NOMO-1 treated with DMSO at 0.1 percent for 48 hours (cell line): Measurements from ENCODE around the gene ANTXR1.
A peak's percentile ranks its signal among the peaks of the same experiment; 100 is the strongest.

Experiments
- DNase-seq: peaks from one replicate; lab custom pipeline; 2025; ENCODE audit not compliant: unreplicated experiment; lab: John Stamatoyannopoulos, UW

The ANTXR1 gene

GRCh38 chr2:69096326-69097095 is 83.5 kb downstream of the ANTXR1 start:
- DNase-seq, result no peak

- DNase-seq, result no peak
Observed at GRCh38 chr2:69097148-69097610, 84.2 kb downstream of the ANTXR1 start.

- no peak for DNase-seq
Observed at GRCh38 chr2:69097891-69098655, 85.1 kb downstream of the ANTXR1 start.

GRCh38 chr2:69099541-69099940 is 86.6 kb downstream of the ANTXR1 start:
- DNase-seq, result no peak

- no peak for DNase-seq
Observed at GRCh38 chr2:69100220-69100723, 87.3 kb downstream of the ANTXR1 start.

GRCh38 chr2:69102041-69102593 is 89.1 kb downstream of the ANTXR1 start:
- DNase-seq, result no peak

GRCh38 chr2:69103419-69103818 is 90.4 kb downstream of the ANTXR1 start:
- no peak for DNase-seq

GRCh38 chr2:69104261-69104660 is 91.3 kb downstream of the ANTXR1 start:
- no peak for DNase-seq

GRCh38 chr2:69109255-69109654 is 96.3 kb downstream of the ANTXR1 start:
- no peak for DNase-seq

- no peak for DNase-seq
Observed at GRCh38 chr2:69111076-69111475, 98.1 kb downstream of the ANTXR1 start.

GRCh38 chr2:69113627-69114026 is 100.6 kb downstream of the ANTXR1 start:
- DNase-seq, result peak; percentile 16

- DNase-seq, result no peak
Observed at GRCh38 chr2:69114534-69114933, 101.6 kb downstream of the ANTXR1 start.

- DNase-seq, result no peak
Observed at GRCh38 chr2:69116438-69116837, 103.5 kb downstream of the ANTXR1 start.

GRCh38 chr2:69118609-69119008 is 105.6 kb downstream of the ANTXR1 start:
- no peak for DNase-seq

GRCh38 chr2:69119104-69119894 is 106.3 kb downstream of the ANTXR1 start:
- DNase-seq, result no peak

GRCh38 chr2:69122271-69122670 is 109.3 kb downstream of the ANTXR1 start:
- DNase-seq, result no peak

GRCh38 chr2:69123182-69123581 is 110.2 kb downstream of the ANTXR1 start:
- no peak for DNase-seq

- no peak for DNase-seq
Observed at GRCh38 chr2:69124343-69124742, 111.4 kb downstream of the ANTXR1 start.

GRCh38 chr2:69125816-69126215 is 112.8 kb downstream of the ANTXR1 start:
- no peak for DNase-seq

GRCh38 chr2:69126341-69126740 is 113.4 kb downstream of the ANTXR1 start:
- no peak for DNase-seq

GRCh38 chr2:69131452-69131851 is 118.5 kb downstream of the ANTXR1 start:
- DNase-seq, result no peak
